ENCODE results near the gene QSOX2.

- no peak for TF ChIP-seq POLR2A (IDR thresholded peaks at IDR 0.05)
- TF ChIP-seq CTCF (IDR thresholded peaks at IDR 0.05): no peak
Measured at GRCh38 chr9:136222166-136222905, 23.3 kb downstream of the QSOX2 start.

Data from right lobe of liver (tissue), 4 donors.